Mesendoderm (in vitro differentiated cells): ENCODE results near the gene GDPD4.

Experiments used
- DNase-seq: peaks from one replicate; pipeline ENCODE4 v3.0.0; 2013
- H2AK5ac ChIP-seq: 2 replicates; pipeline ENCODE4 v1.6.1; 2013; ENCODE audit warnings: low read length, inconsistent platforms
- H2BK120ac ChIP-seq: 2 replicates; pipeline ENCODE4 v1.6.1; 2013; ENCODE audit warnings: low read depth, mild to moderate bottlenecking, low read length, moderate library complexity, mixed read lengths
- H2BK15ac ChIP-seq: replicated peaks from 2 replicates; pipeline ENCODE4 v1.6.1; 2013; ENCODE audit warnings: low read depth, mild to moderate bottlenecking, moderate library complexity
- H2BK5ac ChIP-seq: 2 replicates; pipeline ENCODE4 v1.6.1; 2013; ENCODE audit warnings: low read length, inconsistent platforms
- H3K18ac ChIP-seq: 2 replicates; pipeline ENCODE4 v1.6.1; 2013; ENCODE audit warnings: mild to moderate bottlenecking, low read length, mixed read lengths
- H3K23ac ChIP-seq: one replicate; pipeline ENCODE4 v1.6.1; 2013; ENCODE audit warnings: low read length
- H3K27ac ChIP-seq: 2 replicates; pipeline ENCODE4 v1.5.1; 2013; ENCODE audit warnings: low read depth, mild to moderate bottlenecking, inconsistent platforms, low read length, moderate library complexity
- H3K27me3 ChIP-seq: 2 replicates; pipeline ENCODE4 v1.6.1; 2013; ENCODE audit warnings: low read length, control low read depth, mild to moderate bottlenecking, inconsistent platforms; ENCODE audit not compliant: insufficient read depth, poor library complexity
- H3K36me3 ChIP-seq: 2 replicates; pipeline ENCODE4 v1.6.1; 2013; ENCODE audit warnings: low read length, inconsistent platforms; ENCODE audit not compliant: control insufficient read depth, insufficient read depth
- H3K4ac ChIP-seq: one replicate; pipeline ENCODE4 v1.6.1; 2013; ENCODE audit warnings: low read depth, mild to moderate bottlenecking, low read length, moderate library complexity
- H3K4me1 ChIP-seq: 2 replicates; pipeline ENCODE4 v1.6.1; 2013; ENCODE audit warnings: low read depth, low read length, inconsistent platforms; ENCODE audit not compliant: control insufficient read depth
- H3K4me2 ChIP-seq: 2 replicates; pipeline ENCODE4 v1.6.1; 2013; ENCODE audit warnings: low read length
- H3K4me3 ChIP-seq: 2 replicates; pipeline ENCODE4 v1.5.1; 2013; ENCODE audit warnings: mild to moderate bottlenecking, low read length
- H3K56ac ChIP-seq: one replicate; pipeline ENCODE4 v1.6.1; 2013; ENCODE audit warnings: low read length
- H3K79me1 ChIP-seq: 2 replicates; pipeline ENCODE4 v1.6.1; 2013; ENCODE audit warnings: low read length, inconsistent platforms
- H3K79me2 ChIP-seq: 2 replicates; pipeline ENCODE4 v1.6.1; 2013; ENCODE audit warnings: mild to moderate bottlenecking, low read length; ENCODE audit not compliant: control insufficient read depth, insufficient read depth
- H3K9ac ChIP-seq: 2 replicates; pipeline ENCODE4 v1.6.1; 2013; ENCODE audit warnings: low read length, inconsistent platforms
- H4K5ac ChIP-seq: one replicate; pipeline ENCODE4 v1.6.1; 2013; ENCODE audit warnings: low read length
- H4K8ac ChIP-seq: one replicate; pipeline ENCODE4 v1.6.1; 2013; ENCODE audit warnings: low read depth, mild to moderate bottlenecking, control low read depth, low read length, moderate library complexity
- WGBS: extraction: QIAGEN DNeasy Blood & Tissue Kit; methylation state at CpG from one replicate; pipeline ENCODE4 v1.1.7; 2013; ENCODE audit warnings: low lambda C conversion rate, missing lambda C conversion rate; ENCODE audit not compliant: insufficient coverage; ENCODE audit errors: extremely low coverage; 5-methylcytosine and 5-hydroxymethylcytosine counted together

GDPD4 gene

DNA sequence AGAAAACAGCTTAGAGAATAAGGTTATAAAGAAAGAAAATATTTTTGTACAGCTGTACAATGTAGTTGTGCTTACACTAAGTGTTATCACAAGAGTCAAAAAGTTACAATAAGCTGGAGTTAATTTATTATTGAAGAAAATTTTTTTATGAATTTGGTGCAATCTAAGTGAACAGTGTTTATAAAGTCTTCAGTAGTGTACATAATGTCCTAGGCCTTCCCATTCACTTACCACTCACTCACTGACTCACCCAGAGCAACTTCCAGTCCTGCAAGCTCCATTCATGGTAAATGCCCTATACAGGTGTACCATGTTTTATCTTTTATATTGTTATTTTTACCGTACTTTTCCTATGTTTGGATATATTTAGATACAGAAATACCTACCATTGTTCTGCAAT lies 34.7 kb downstream of the GDPD4 start:
- Histone ChIP-seq H4K8ac (no peak overlapping the region), H4K5ac (no peak overlapping the region), H3K4me2 (no peak overlapping the region), H2BK120ac (no peak overlapping the region), H3K18ac (no peak overlapping the region), H2AK5ac (no peak overlapping the region), H2BK5ac (no peak overlapping the region), H3K27me3 (no peaks in the 10 kb centered on the region), H3K27ac (no peak overlapping the region), H3K79me1 (no peaks in the 10 kb centered on the region), H3K9ac (no peak overlapping the region), H3K79me2 (no peaks in the 10 kb centered on the region), H3K4me3 (no peak overlapping the region), H3K4me1 (no peaks in the 10 kb centered on the region), H3K56ac (no peak overlapping the region), H3K4ac (no peak overlapping the region), H3K23ac (no peak overlapping the region), H3K36me3 (no peaks in the 10 kb centered on the region), H2BK15ac (no peak overlapping the region)
- no CpG with 5 or more reads among the region's 1 CpG for WGBS
- no peak for DNase-seq

- no peaks in the 10 kb centered on the region for H3K79me2 ChIP-seq
These were observed 38.7 kb downstream of the GDPD4 start for GRCh38 chr11:77262803-77263202.

GRCh38 chr11:77259641-77260040 lies 41.8 kb downstream of the GDPD4 start:
- H3K56ac ChIP-seq, result no peak overlapping the region
- H3K27me3 ChIP-seq, result no peaks in the 10 kb centered on the region
- no peak overlapping the region for H3K4me3 ChIP-seq
- H3K36me3 ChIP-seq, result no peaks in the 10 kb centered on the region
- WGBS, result no CpG with 5 or more reads among the region's 2 CpGs
- no peak overlapping the region for H2BK5ac ChIP-seq
- H2BK15ac ChIP-seq, result no peak overlapping the region
- H2BK120ac ChIP-seq, result no peak overlapping the region
- no peak overlapping the region for H2AK5ac ChIP-seq
- no peaks in the 10 kb centered on the region for H3K79me2 ChIP-seq
- no peaks in the 10 kb centered on the region for H3K79me1 ChIP-seq
- no peaks in the 10 kb centered on the region for H3K4me1 ChIP-seq
- H3K4ac ChIP-seq, result no peak overlapping the region
- no peak overlapping the region for H3K18ac ChIP-seq
- H3K23ac ChIP-seq, result no peak overlapping the region
- H3K9ac ChIP-seq, result no peak overlapping the region
- no peak overlapping the region for H3K4me2 ChIP-seq
- no peak for DNase-seq
- no peak overlapping the region for H3K27ac ChIP-seq
- no peak overlapping the region for H4K8ac ChIP-seq
- H4K5ac ChIP-seq, result no peak overlapping the region

More at GRCh38 chr11:77262803-77263202, 38.7 kb downstream of the GDPD4 start:
- H4K8ac ChIP-seq, result no peak overlapping the region
- no peak overlapping the region for H3K4me2 ChIP-seq
- H3K4ac ChIP-seq, result no peak overlapping the region
- no peak overlapping the region for H3K4me3 ChIP-seq
- no peaks in the 10 kb centered on the region for H3K27me3 ChIP-seq
- H3K36me3 ChIP-seq, result no peaks in the 10 kb centered on the region
- H3K79me1 ChIP-seq, result no peaks in the 10 kb centered on the region
- no peak overlapping the region for H2AK5ac ChIP-seq
- no peak overlapping the region for H2BK120ac ChIP-seq
- no peak overlapping the region for H3K27ac ChIP-seq
- H2BK15ac ChIP-seq, result no peak overlapping the region
- no peak overlapping the region for H3K56ac ChIP-seq
- H4K5ac ChIP-seq, result no peak overlapping the region
- no peaks in the 10 kb centered on the region for H3K4me1 ChIP-seq
- H3K9ac ChIP-seq, result no peak overlapping the region
- no peak overlapping the region for H3K18ac ChIP-seq
- H3K23ac ChIP-seq, result no peak overlapping the region
- H2BK5ac ChIP-seq, result no peak overlapping the region
- no peak for DNase-seq

- Histone ChIP-seq H3K18ac (no peak overlapping the region), H4K5ac (no peak overlapping the region), H3K4me3 (no peak overlapping the region), H3K9ac (no peak overlapping the region), H3K4ac (no peak overlapping the region), H3K4me2 (no peak overlapping the region), H3K36me3 (no peaks in the 10 kb centered on the region), H3K27ac (no peak overlapping the region), H3K79me1 (no peaks in the 10 kb centered on the region), H3K56ac (no peak overlapping the region), H2BK5ac (no peak overlapping the region), H3K23ac (no peak overlapping the region), H4K8ac (no peak overlapping the region), H2BK120ac (no peak overlapping the region), H3K27me3 (no peaks in the 10 kb centered on the region), H2BK15ac (no peak overlapping the region), H3K79me2 (no peaks in the 10 kb centered on the region), H2AK5ac (no peak overlapping the region), H3K4me1 (no peaks in the 10 kb centered on the region)
- DNase-seq, result no peak
- no CpG with 5 or more reads among the region's 1 CpG for WGBS
These were observed 47.8 kb downstream of the GDPD4 start for GRCh38 chr11:77253690-77254089.

DNA sequence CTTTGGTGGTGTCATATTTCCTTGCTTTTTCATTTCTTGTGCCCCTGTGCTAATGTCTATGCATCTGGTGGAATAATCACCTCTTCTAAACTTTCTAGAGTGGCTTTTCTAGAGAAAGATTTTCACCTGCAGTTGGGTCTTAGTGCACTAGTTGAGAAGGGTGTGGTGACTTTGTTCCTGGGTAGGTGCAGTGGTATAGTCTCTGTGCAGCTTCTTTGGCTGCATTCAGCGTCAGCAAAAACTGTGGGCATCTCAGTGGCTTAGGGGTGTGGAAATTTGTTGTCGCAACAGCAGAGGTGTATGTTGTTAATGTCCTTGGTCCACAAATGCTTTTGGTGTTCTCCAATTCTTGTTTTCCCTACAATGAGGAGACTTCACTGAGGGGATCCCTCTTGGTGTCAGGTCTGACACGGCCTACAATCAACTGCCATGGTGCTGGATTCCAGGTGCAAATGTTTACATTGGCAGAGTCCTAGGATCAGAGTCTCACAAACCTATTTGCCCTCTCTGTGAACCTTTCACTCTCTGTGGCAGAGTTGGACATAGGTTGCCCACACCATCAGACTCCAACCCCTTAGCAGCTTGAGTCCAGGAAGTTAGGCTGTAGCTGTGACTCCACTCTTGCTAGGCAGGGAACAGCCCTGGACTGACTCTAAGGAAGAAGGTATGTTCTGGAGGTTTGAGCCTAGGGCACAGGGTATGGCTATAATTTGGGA lies 48.8 kb downstream of the GDPD4 start:
- H4K8ac ChIP-seq, result no peak overlapping the region
- no peak overlapping the region for H3K4me3 ChIP-seq
- no peak overlapping the region for H4K5ac ChIP-seq
- H3K9ac ChIP-seq, result no peak overlapping the region
- no peak overlapping the region for H2BK15ac ChIP-seq
- no peak overlapping the region for H2AK5ac ChIP-seq
- no peak overlapping the region for H3K27ac ChIP-seq
- no peaks in the 10 kb centered on the region for H3K79me1 ChIP-seq
- WGBS, result no CpG with 5 or more reads among the region's 3 CpGs
- H3K27me3 ChIP-seq, result no peaks in the 10 kb centered on the region
- H2BK5ac ChIP-seq, result no peak overlapping the region
- H3K18ac ChIP-seq, result no peak overlapping the region
- no peaks in the 10 kb centered on the region for H3K36me3 ChIP-seq
- H3K23ac ChIP-seq, result no peak overlapping the region
- H2BK120ac ChIP-seq, result no peak overlapping the region
- no peaks in the 10 kb centered on the region for H3K79me2 ChIP-seq
- no peaks in the 10 kb centered on the region for H3K4me1 ChIP-seq
- no peak overlapping the region for H3K4me2 ChIP-seq
- DNase-seq, result no peak
- no peak overlapping the region for H3K56ac ChIP-seq
- H3K4ac ChIP-seq, result no peak overlapping the region
